NCI-H2081 (cell line): ENCODE data around the gene HSPA14.
"Not testable (repeated sequence)": the region's sequence is repeated elsewhere in the genome, so short reads cannot be mapped to it uniquely, and the experiment has no call there.

ENCODE experiments used
- DNase-seq, 2 experiments: peaks; one replicate each; lab custom pipeline; 2025; lab: John Stamatoyannopoulos, UW

HSPA14 gene

GRCh38 chr10:14837757-14838581 lies at the start of gene HSPA14, which contains the start of the genes CDNF and MSANTD7:
HSPA14 (plus strand) TSS chr10:14838306; CDS start chr10:14838403, 97 bp downstream.
CDNF (minus strand) TSS chr10:14838037; CDS start chr10:14837946, 91 bp downstream.
MSANTD7 (plus strand) TSS chr10:14838306; CDS start chr10:14842285, 3,979 bp downstream.
- DNase-seq = peak; percentile 96 to 97

GRCh38 chr10:14798636-14799035 lies 39.5 kb upstream of the HSPA14 start:
- DNase-seq = no peak

GRCh38 chr10:14800397-14800796 lies 37.7 kb upstream of the HSPA14 start:
- DNase-seq = no peak

- DNase-seq = no peak
Observed at GRCh38 chr10:14801723-14802122, 36.4 kb upstream of the HSPA14 start.

- no peak for DNase-seq
Observed at GRCh38 chr10:14803827-14804226, 34.3 kb upstream of the HSPA14 start.

- DNase-seq = no peak
Observed at GRCh38 chr10:14806318-14806717, 31.8 kb upstream of the HSPA14 start.

- no peak for DNase-seq
Observed at GRCh38 chr10:14810969-14811953, 26.8 kb upstream of the HSPA14 start.

- DNase-seq = no peak
Observed at GRCh38 chr10:14812271-14812670, 25.8 kb upstream of the HSPA14 start.

- DNase-seq = no peak
Observed at GRCh38 chr10:14815681-14816080, 22.4 kb upstream of the HSPA14 start.

- DNase-seq = not testable (repeated sequence)
Observed at GRCh38 chr10:14816717-14817116, 21.4 kb upstream of the HSPA14 start.

GRCh38 chr10:14820010-14820774 lies 17.9 kb upstream of the HSPA14 start:
- no peak for DNase-seq

GRCh38 chr10:14820775-14821154 lies 17.3 kb upstream of the HSPA14 start:
- DNase-seq = no peak

GRCh38 chr10:14821635-14822375 lies 16.3 kb upstream of the HSPA14 start:
- peak; percentile 7 to 44 for DNase-seq

- peak; percentile 5 to 32 for DNase-seq
Observed at GRCh38 chr10:14822879-14823755, 15.0 kb upstream of the HSPA14 start.

- DNase-seq = no peak
Observed at GRCh38 chr10:14823966-14824365, 14.1 kb upstream of the HSPA14 start.

- DNase-seq = no peak
Observed at GRCh38 chr10:14826076-14826829, 11.9 kb upstream of the HSPA14 start.

GRCh38 chr10:14833106-14833505 lies 5.0 kb upstream of the HSPA14 start:
- DNase-seq = no peak

- DNase-seq = no peak
Observed at GRCh38 chr10:14836208-14836607, 1.9 kb upstream of the HSPA14 start.
